HG03097 (cell line): Measurements from ENCODE around the gene SMTN.
"Not testable (repeated sequence)": the region's sequence is repeated elsewhere in the genome, so short reads cannot be mapped to it uniquely, and the experiment has no call there.

Experiments used
- ATAC-seq: cut with Tn5 transposase; IDR thresholded peaks from one replicate; pipeline ENCODE4 v1.9.1; 2021; ENCODE audit not compliant: unreplicated experiment, low FRiP score

Gene SMTN

GRCh38 chr22:31089160-31090100, 8.3 kb downstream of the SMTN start:
- no peak for ATAC-seq

DNA sequence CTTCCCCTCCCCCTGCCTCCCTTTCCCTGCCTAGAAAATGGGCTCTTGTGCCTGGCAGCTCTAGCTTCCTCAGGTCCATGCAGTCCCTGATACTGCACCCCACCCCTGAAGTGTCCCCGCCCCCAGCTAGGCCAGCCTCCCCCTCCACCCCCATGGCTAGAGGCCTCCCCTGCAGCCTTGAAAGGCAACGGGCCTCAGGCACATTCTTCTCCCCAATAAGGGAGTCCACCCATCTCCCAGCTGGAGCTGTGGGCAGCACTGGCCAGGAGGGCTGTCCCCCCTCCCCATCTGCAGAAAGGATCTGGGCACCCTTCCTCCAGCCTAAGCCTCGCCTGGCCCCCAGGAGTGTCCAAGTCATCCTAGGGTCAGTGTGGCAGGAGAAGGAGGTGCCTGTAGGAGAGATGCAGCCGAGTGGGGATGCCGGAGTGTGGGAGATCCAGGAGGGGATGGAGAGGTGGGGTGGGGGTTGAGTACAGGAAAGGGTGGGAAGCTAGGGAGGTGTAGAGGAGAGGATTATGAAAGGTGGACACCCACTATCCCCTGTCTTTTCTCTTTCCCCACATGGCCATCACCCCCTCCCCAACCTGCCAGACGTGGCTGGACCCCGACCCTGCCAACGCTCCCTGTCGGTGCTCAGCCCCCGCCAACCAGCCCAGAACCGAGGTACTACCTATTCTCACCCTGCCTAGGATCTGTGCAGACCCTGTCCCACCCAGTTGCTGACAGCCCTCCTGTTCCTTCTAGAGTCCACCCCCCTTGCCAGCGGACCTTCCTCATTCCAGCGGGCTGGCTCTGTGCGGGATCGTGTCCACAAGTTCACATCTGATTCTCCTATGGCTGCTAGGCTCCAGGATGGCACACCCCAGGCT, 9.3 kb downstream of the SMTN start:
- ATAC-seq = no peak

- no peak for ATAC-seq
These were observed 10.2 kb downstream of the SMTN start for GRCh38 chr22:31091106-31091975.

DNA sequence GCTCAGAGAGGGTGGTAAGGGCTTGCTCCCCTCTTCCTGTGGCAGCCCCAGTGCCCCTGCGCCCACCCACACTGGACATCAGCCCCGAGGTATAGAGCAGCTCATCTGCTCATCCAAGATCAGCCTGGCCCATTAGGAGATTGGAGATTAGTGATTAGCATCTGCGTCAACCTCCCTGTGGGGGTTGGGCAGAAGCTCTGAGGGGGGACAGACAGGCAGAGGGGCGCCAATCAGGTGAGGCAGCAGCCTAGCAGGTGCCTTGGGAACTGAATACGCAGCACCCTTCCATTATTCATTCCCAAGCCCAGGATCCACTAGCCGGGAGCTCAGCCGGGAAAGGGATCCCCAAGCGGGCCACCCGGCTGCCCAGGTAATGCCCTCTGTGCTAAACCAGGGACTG, 11.0 kb downstream of the SMTN start:
- no peak for ATAC-seq

DNA sequence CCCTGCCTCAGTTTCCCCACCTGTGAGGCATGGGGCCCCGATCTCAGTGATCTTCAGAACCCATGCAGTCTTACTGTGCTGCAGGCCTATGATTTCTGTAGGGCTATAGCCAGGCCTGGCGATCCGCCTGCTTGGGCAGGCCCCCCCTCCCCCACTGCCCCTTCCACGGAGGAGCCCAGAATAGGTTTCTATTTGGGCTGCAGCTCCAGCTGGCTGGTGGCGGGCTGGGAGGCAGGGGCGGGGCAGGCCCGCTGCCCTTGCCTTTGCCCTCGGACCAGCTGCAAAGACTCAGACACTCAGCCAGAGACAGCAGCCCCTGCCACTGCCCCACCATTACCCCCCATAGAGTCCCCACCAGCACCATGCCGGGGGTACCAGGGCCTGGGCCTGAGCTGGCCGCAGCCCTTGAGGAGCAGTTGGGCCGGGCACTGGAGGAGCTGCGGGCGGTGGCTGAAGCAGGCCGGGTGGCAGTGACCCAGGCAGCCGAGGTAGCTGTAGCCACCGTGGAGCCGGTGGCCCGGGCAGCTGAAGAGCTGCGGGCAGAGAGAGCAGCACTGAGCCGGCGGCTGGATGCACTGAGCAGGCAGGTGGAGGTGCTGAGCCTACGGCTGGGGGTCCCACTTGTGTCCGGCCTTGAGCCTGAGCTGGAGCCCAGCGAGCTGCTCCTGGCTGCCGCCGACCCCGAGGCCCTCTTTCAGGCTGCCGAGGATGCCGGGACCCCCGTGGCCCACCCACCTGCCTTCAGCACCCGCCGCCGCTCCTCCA, 12.2 kb downstream of the SMTN start:
- no peak for ATAC-seq

- ATAC-seq = no peak
These were observed 13.0 kb downstream of the SMTN start for GRCh38 chr22:31094021-31094551.

DNA sequence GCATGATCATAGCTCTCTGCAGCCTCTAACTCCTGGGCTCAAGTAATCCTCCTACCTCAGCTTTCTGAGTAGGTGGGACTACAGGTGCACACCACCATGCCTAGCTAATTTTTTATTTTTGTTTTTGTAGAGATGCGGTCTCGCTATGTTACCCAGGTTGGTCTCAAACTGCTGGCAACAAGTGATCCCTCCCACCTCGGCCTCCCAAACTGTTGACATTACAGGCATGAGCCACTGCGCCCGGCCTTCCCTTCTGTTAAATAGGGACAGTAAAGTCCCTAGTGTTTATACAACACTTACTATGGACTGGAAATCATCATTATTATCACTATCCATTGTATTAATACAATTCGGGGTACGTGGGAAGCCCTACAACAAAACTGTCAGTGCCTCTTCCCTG, 13.6 kb downstream of the SMTN start:
- no peak for ATAC-seq

DNA sequence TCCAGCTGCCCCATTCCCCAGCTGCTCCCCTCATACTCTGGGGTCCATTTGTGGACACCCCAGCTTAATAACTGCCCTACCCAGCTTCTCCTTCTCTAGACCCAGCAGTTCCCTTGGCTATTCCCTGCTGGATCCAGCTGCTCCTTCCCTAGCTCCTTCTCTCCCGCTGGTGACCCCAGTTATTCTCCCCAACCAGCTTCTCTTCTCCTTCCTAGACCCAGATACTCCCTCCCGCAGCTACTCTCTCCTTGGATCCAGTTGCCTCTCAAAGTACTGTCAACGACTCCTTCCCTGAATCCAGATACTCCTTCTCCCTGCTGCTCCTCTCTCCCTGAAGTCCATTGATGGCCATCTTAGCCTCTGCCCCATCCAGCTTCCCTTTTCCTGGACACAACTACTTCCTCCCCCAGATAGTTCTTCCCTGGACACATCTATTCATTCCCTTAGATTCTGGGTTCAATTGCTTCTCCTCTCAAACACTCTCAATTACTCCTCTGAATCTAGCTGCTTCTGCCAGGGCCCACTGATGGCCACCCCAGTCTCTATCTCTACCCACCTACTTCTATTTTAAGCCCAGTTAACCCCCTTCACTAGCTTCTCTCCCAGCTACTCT, 14.6 kb downstream of the SMTN start:
- no peak for ATAC-seq

- no peak for ATAC-seq
These were observed 15.7 kb downstream of the SMTN start for GRCh38 chr22:31096657-31097279.

DNA sequence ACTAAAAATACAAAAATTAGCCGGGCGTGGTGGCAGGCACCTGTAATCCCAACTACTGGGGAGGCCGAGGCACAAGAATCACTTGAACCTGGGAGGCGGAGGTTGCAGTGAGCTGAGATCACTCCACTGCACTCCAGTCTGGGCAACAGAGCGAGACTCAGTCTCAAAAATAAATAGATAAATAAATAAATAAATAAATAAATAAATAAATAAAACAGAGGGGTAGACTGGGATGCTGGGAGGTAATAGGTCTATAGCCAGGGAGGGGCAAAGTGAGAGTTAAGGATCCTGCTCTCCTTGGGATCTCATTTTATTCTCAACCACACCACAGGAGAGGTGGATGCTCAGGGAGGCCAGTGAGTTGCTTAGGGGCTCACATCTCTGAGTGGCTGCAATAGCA, 16.4 kb downstream of the SMTN start:
- ATAC-seq = not testable (repeated sequence)

DNA sequence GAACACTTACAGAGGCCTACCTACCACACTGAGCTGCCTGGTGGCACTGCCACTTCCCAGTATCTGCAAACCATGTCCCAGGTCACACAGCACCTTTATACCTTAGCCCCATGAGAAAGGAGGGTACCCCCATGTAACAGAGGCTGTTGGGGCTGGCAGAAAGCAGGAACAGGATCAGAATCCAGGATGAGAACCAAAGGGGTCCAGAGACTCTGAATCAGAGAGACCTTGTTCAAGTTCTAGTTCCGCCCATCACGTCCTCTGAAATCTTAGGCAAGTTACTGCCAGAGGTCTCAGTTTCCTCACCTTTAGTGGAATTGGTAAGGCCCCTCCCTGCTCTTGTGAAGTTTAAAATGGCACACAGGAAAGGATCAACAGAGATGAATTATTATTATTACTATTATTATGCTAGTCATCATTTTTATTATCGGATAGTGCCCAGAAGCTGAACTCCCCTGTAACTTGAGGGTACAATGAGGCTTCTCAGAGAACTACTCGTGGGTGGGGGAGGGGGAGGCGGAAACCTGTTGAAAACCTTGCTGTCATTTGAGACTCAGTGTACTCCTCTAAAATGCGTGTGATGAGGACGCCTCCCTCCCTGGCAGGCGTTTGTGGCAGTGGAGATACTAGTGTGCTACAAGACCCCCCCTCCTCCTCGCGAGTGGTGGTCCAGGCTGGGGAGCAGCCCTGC, 17.0 kb downstream of the SMTN start:
- no peak for ATAC-seq

DNA sequence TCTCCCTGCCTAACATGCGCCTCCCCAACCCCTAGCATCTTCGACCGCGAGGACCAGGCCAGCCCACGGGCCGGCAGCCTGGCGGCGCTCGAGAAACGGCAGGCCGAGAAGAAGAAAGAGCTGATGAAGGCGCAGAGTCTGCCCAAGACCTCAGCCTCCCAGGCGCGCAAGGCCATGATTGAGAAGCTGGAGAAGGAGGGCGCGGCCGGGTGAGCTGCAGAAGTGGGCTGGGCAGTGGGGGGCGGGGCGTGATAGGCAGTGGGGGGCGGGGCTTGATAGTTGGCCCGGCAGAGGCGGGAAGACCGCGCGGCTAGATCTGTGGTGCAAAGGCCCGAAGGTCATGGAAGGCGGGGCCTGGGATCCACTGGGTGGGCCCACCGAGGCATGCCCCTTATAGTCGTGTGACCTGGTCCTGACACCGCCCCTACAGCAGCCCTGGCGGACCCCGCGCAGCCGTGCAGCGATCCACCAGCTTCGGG, 17.6 kb downstream of the SMTN start:
- ATAC-seq = no peak

DNA sequence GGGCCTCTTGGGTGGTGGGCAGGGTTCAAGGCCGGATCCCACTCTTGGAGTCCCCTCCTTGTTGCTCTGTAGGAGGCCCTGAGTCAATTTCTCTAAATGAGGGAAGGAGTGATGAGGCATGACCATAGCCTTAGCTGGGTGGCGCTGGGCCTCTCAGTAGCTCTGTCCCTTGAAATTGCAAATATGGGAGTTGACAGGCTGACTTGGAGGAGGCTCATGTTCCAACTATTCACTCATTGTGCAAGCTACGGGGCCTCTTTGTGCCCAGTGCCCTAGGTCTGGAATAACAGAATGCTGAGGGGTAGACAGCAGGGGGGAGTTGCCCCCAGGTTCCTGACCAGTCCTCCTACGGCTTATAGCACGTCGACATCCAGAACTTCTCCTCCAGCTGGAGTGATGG, 18.3 kb downstream of the SMTN start:
- ATAC-seq = no peak

DNA sequence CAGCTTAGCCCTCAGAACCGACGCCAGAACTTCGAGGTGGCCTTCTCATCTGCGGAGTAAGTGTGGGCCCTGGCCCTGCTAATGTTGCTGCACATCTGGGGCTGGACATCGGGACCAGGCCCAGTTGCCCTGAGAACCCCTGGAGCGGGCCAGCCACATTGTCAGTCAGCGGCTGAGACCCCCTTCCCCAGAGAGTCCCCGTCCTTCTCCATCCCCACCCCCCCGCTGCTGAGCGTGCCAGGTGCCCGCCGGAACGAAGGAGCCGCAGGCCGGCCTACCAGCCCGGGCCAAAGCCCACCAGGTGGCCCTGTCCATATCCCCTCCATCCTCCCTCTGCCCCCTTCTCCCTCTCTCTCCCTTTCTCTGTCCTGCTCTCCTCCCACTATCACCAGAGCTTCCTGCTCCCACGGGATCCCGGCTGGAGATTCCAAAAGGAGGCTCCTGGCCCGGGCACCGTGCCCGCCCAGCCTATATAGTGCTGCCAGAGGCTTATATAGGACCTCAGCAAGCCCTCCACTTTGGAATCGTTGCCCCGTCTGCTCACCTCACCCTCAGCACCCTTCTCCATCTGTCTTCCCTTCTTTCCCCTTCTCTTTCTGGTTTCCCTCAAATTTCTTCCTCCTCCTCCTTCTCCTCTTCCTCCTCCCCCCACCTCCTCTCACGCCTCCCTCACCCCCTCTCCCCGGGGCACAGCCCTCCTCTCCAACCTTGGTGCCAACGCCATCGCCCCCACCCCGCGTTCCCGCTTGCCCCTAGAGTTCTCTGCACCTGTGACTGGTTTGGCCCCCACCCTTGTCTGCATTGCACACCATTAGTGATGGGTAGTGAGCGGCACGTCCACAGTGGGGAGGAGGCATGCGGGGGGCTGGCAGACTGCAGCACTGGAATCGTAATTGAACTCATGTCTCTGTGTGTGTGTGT, 19.0 kb downstream of the SMTN start:
- no peak for ATAC-seq

GRCh38 chr22:31100762-31101525, 19.8 kb downstream of the SMTN start:
- no peak for ATAC-seq

GRCh38 chr22:31102441-31103081, 21.4 kb downstream of the SMTN start:
- no peak for ATAC-seq
